Measurements from ENCODE around the gene HS6ST1.
"Not testable (repeated sequence)": the region's sequence is repeated elsewhere in the genome, so short reads cannot be mapped to it uniquely, and the experiment has no call there.

DNA sequence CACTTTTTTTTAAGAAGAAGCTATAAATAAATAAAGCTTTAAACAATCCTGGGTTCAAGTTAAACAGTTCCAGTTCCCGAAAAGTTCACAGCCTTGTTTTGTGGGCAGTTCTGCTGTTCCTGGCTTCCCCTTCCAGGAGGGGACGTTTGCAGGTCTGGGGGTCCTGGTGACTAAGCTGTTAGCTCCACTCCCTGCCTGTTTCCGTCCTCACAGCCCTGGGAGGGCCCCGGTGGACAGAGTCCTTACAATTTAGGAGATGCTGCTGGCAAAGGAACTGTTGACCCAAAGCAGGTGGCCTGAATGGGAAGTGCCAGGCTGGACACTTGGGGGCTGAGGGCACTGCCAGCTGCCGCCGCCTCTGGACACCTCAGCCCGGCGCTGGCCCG lies 53.1 kb downstream of the HS6ST1 start:
- TF ChIP-seq, protein P1, sequence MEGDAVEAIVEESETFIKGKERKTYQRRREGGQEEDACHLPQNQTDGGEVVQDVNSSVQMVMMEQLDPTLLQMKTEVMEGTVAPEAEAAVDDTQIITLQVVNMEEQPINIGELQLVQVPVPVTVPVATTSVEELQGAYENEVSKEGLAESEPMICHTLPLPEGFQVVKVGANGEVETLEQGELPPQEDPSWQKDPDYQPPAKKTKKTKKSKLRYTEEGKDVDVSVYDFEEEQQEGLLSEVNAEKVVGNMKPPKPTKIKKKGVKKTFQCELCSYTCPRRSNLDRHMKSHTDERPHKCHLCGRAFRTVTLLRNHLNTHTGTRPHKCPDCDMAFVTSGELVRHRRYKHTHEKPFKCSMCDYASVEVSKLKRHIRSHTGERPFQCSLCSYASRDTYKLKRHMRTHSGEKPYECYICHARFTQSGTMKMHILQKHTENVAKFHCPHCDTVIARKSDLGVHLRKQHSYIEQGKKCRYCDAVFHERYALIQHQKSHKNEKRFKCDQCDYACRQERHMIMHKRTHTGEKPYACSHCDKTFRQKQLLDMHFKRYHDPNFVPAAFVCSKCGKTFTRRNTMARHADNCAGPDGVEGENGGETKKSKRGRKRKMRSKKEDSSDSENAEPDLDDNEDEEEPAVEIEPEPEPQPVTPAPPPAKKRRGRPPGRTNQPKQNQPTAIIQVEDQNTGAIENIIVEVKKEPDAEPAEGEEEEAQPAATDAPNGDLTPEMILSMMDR (IDR thresholded peaks at IDR 0.05): not testable (repeated sequence)
- not testable (repeated sequence) for TF ChIP-seq POLR2A (IDR thresholded peaks at IDR 0.05)
